Measurements from ENCODE around the gene EFNA3.

The EFNA3 gene

GRCh38 chr1:155085504-155086127 lies 7.0 kb downstream of the EFNA3 start:
- DNase-seq: peak; percentile 75

GRCh38 chr1:155086128-155086741 lies 7.6 kb downstream of the EFNA3 start:
- peak; percentile 80 for DNase-seq

GRCh38 chr1:155086856-155087535 lies 8.4 kb downstream of the EFNA3 start:
- no peak for DNase-seq

- DNase-seq: peak; percentile 80
Measured at GRCh38 chr1:155091071-155092051, 12.7 kb downstream of the EFNA3 start.

GRCh38 chr1:155092131-155092530 lies 13.5 kb downstream of the EFNA3 start:
- DNase-seq: no peak

GRCh38 chr1:155092641-155093040 lies 14.0 kb downstream of the EFNA3 start:
- DNase-seq: no peak

- no peak for DNase-seq
Measured at GRCh38 chr1:155093911-155094621, 15.4 kb downstream of the EFNA3 start.

GRCh38 chr1:155094622-155094948 lies 15.9 kb downstream of the EFNA3 start:
- no peak for DNase-seq

GRCh38 chr1:155099331-155099730 lies 20.7 kb downstream of the EFNA3 start:
- no peak for DNase-seq

GRCh38 chr1:155103325-155103724 lies 24.7 kb downstream of the EFNA3 start:
- DNase-seq: no peak

GRCh38 chr1:155104605-155105534 lies 26.2 kb downstream of the EFNA3 start:
- DNase-seq: no peak

- no peak for DNase-seq
Measured at GRCh38 chr1:155105604-155106011, 27.0 kb downstream of the EFNA3 start.

- no peak for DNase-seq
Measured at GRCh38 chr1:155106862-155107261, 28.2 kb downstream of the EFNA3 start.

GRCh38 chr1:155107309-155108264 lies 28.9 kb downstream of the EFNA3 start:
- DNase-seq: no peak

- no peak for DNase-seq
Measured at GRCh38 chr1:155108296-155108695, 29.7 kb downstream of the EFNA3 start.

- no peak for DNase-seq
Measured at GRCh38 chr1:155110381-155110780, 31.7 kb downstream of the EFNA3 start.

GRCh38 chr1:155110826-155111225 lies 32.2 kb downstream of the EFNA3 start:
- DNase-seq: no peak

- no peak for DNase-seq
Measured at GRCh38 chr1:155113450-155113980, 34.9 kb downstream of the EFNA3 start.

GRCh38 chr1:155116113-155116764 lies 37.6 kb downstream of the EFNA3 start:
- DNase-seq: no peak

Measured in activated CD4-positive, alpha-beta T cell treated with anti-CD3 and anti-CD28 coated beads, Interleukin-2, amount 50 U/mL, for 1 hour (primary cell).